GOT3 (cell line): ENCODE results near the gene TRIM67.
"Not testable (repeated sequence)": the region's sequence is repeated elsewhere in the genome, so short reads cannot be mapped to it uniquely, and the experiment has no call there.

Experiments used
- DNase-seq: peaks from one replicate; lab custom pipeline; 2025; ENCODE audit warnings: mixed read lengths; lab: John Stamatoyannopoulos, UW

The TRIM67 gene

GRCh38 chr1:231158141-231158540 lies 3.7 kb upstream of the TRIM67 start:
- DNase-seq, result not testable (repeated sequence)

GRCh38 chr1:231159202-231159962 lies 2.5 kb upstream of the TRIM67 start:
- DNase-seq, result no peak

GRCh38 chr1:231159963-231160761 lies 1.7 kb upstream of the TRIM67 start:
- DNase-seq, result no peak

- no peak for DNase-seq
These were observed 777 bp upstream of the TRIM67 start for GRCh38 chr1:231160895-231161666.

- no peak for DNase-seq
These were observed 575 bp downstream of the TRIM67 start for GRCh38 chr1:231162297-231162969.

- DNase-seq, result no peak
These were observed 1.3 kb downstream of the TRIM67 start for GRCh38 chr1:231162970-231163829.

- no peak for DNase-seq
These were observed 2.1 kb downstream of the TRIM67 start for GRCh38 chr1:231163830-231164427.

GRCh38 chr1:231165371-231165770 lies 3.5 kb downstream of the TRIM67 start:
- DNase-seq, result no peak

- no peak for DNase-seq
These were observed 4.5 kb downstream of the TRIM67 start for GRCh38 chr1:231166398-231166797.

GRCh38 chr1:231170875-231171274 lies 9.0 kb downstream of the TRIM67 start:
- DNase-seq, result no peak

GRCh38 chr1:231171623-231172197 lies 9.9 kb downstream of the TRIM67 start:
- DNase-seq, result no peak

- no peak for DNase-seq
These were observed 10.6 kb downstream of the TRIM67 start for GRCh38 chr1:231172411-231172810.

- DNase-seq, result no peak
These were observed 14.6 kb downstream of the TRIM67 start for GRCh38 chr1:231176421-231176820.

GRCh38 chr1:231177226-231177625 lies 15.4 kb downstream of the TRIM67 start:
- DNase-seq, result no peak

- no peak for DNase-seq
These were observed 16.1 kb downstream of the TRIM67 start for GRCh38 chr1:231177936-231178335.

- no peak for DNase-seq
These were observed 17.1 kb downstream of the TRIM67 start for GRCh38 chr1:231178970-231179369.

- DNase-seq, result no peak
These were observed 18.2 kb downstream of the TRIM67 start for GRCh38 chr1:231180034-231180433.

- no peak for DNase-seq
These were observed 19.4 kb downstream of the TRIM67 start for GRCh38 chr1:231181271-231181670.

GRCh38 chr1:231182317-231182716 lies 20.5 kb downstream of the TRIM67 start:
- no peak for DNase-seq
